Breast epithelium (tissue), 4 donors: Measurements from ENCODE around the gene CABLES2. TPM values are rescaled to one million over a fixed set of nuclear protein-coding genes. Genes with fewer than 3 reads are reported as not detected.
"Not testable (repeated sequence)": the region's sequence is repeated elsewhere in the genome, so short reads cannot be mapped to it uniquely, and the experiment has no call there.

Experiments used
- DNase-seq, 2 donors: peaks; one replicate each; pipeline ENCODE4 v3.0.0-alpha.2; 2019; ENCODE audit warnings: low spot score in 2 of 2
- H3K27ac ChIP-seq, 2 donors: fragments of 200-600 bp; sonication (generic) in 1 of 2; one replicate each; pipeline ENCODE4 v1.5.1; 2016 to 2019; ENCODE audit warnings: mild to moderate bottlenecking in 1 of 2
- H3K27me3 ChIP-seq, 2 donors: fragments of 200-600 bp; sonication (generic) in 1 of 2; one replicate each; pipeline versions ENCODE4 v1.5.1 to v1.6.0; 2017 to 2019; ENCODE audit warnings: control low read depth in 1 of 2, mild to moderate bottlenecking in 1 of 2
- H3K36me3 ChIP-seq: fragments of 200-600 bp; one replicate; pipeline ENCODE4 v1.5.1; 2019
- H3K4me1 ChIP-seq, 2 donors: fragments of 200-600 bp; sonication (generic); one replicate each; pipeline ENCODE4 v1.5.1; 2016 to 2019; ENCODE audit warnings: control low read depth in 1 of 2
- H3K4me3 ChIP-seq, 3 donors: fragments of 200-600 bp; sonication (generic); 1 replicate in 2 of 3; 2 replicates in 1 of 3; pipeline ENCODE4 v1.5.1; 2016 to 2019; ENCODE audit warnings: mild to moderate bottlenecking in 3 of 3, moderate library complexity in 2 of 3
- H3K9me3 ChIP-seq, 2 donors: fragments of 200-600 bp; sonication (generic) in 1 of 2; one replicate each; pipeline ENCODE4 v1.5.1; 2016 to 2019; ENCODE audit warnings: control low read depth in 1 of 2
- POLR2A ChIP-seq: fragments of 450-650 bp; IDR thresholded peaks from one replicate; pipeline ENCODE4 v1.6.1; 2016; ENCODE audit warnings: antibody characterized with exemption, mild to moderate bottlenecking, moderate library complexity
- POLR2AphosphoS5 ChIP-seq, 3 donors: sonication (generic); formaldehyde crosslinking; IDR thresholded peaks; one replicate each; pipeline ENCODE4 v1.6.1; 2017; ENCODE audit warnings: antibody characterized with exemption in 3 of 3
- intact Hi-C: fragments of 100-400 bp; cut with DNase I; formaldehyde crosslinking; loops from one replicate; pipeline ENCODE4 v1.15.1; 2023; ENCODE audit warnings: low total_unique reads
- total RNA-seq, 3 donors: library from RNA; depleted of rRNA; stranded (reverse); fragments of >200 nt; gene quantifications; one replicate each; pipeline ENCODE4 v1.1.0, GENCODE V29; 2016
- TF ChIP-seq, protein P1 (sequence below), 3 donors: fragments of 450-650 bp; IDR thresholded peaks; one replicate each; pipeline ENCODE4 v1.5.1; 2016 to 2017; ENCODE audit warnings: antibody characterized with exemption in 3 of 3, mild to moderate bottlenecking in 3 of 3, moderate library complexity in 3 of 3

Gene CABLES2
- total RNA-seq, 3 donors from 2014 or later: 1.8 to 3.2 (median 2.9) TPM

- H3K9me3 ChIP-seq: no peaks in the 10 kb centered on the region
- no peaks in the 10 kb centered on the region for H3K27me3 ChIP-seq
- no peaks in the 10 kb centered on the region for H3K36me3 ChIP-seq
- TF ChIP-seq, protein P1, sequence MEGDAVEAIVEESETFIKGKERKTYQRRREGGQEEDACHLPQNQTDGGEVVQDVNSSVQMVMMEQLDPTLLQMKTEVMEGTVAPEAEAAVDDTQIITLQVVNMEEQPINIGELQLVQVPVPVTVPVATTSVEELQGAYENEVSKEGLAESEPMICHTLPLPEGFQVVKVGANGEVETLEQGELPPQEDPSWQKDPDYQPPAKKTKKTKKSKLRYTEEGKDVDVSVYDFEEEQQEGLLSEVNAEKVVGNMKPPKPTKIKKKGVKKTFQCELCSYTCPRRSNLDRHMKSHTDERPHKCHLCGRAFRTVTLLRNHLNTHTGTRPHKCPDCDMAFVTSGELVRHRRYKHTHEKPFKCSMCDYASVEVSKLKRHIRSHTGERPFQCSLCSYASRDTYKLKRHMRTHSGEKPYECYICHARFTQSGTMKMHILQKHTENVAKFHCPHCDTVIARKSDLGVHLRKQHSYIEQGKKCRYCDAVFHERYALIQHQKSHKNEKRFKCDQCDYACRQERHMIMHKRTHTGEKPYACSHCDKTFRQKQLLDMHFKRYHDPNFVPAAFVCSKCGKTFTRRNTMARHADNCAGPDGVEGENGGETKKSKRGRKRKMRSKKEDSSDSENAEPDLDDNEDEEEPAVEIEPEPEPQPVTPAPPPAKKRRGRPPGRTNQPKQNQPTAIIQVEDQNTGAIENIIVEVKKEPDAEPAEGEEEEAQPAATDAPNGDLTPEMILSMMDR (IDR thresholded peaks at IDR 0.05): peak in 2 of 3 donors; percentile 20 to 21
- TF ChIP-seq POLR2AphosphoS5 (IDR thresholded peaks at IDR 0.05): no peak
- H3K27ac ChIP-seq: peak overlapping the region; percentile 65 to 84
- intact Hi-C loops: loop anchor here (5.0 kb wide), 1 partner anchor 64 kb away; no protein-coding TSS in a partner anchor
- no peak overlapping the region for H3K4me3 ChIP-seq
- H3K4me1 ChIP-seq: peaks cover 0 to 11% of the 10 kb centered on the region in 2 donors
- DNase-seq: no peak
Measured at GRCh38 chr20:62376112-62377063, 30.7 kb downstream of the CABLES2 start.

GRCh38 chr20:62374331-62375152 lies 32.5 kb downstream of the CABLES2 start:
- Histone ChIP-seq H3K4me3 (no peak overlapping the region), H3K27me3 (no peaks in the 10 kb centered on the region), H3K36me3 (no peaks in the 10 kb centered on the region), H3K27ac (peak overlapping the region in 1 of 2 donors; percentile 63), H3K4me1 (peaks cover 8 to 19% of the 10 kb centered on the region in 2 donors), H3K9me3 (no peaks in the 10 kb centered on the region)
- intact Hi-C loops: loop anchor here (5.0 kb wide), 1 partner anchor 62 kb away; no protein-coding TSS in a partner anchor
- DNase-seq: no peak
- TF ChIP-seq POLR2AphosphoS5 (IDR thresholded peaks at IDR 0.05) (no peak), POLR2A (no peak)
- TF ChIP-seq, protein P1 (IDR thresholded peaks at IDR 0.05): no peak

DNA sequence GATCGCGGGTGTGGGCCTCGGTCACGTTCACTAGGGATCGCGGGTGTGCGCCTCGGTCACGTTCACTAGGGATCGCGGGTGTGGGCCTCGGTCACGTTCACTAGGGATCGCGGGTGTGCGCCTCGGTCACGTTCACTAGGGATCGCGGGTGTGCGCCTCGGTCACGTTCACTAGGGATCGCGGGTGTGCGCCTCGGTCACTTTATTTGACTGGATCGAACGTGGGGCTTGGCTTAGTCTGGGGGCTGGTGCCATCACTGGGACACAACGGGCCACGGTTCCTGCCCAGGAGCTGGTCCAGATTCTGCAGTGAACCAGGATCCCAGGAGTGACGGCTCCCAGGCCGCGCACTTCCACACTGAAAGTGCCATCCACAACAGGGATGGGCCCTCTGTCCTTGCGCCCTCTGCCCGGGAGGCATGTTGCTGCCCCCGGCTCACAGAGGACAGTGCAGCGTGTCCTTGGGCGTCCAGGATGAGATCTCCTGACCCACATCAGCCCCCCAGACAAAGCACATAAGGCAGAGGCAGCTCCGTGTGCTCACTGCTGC lies 33.4 kb downstream of the CABLES2 start:
- H3K4me3 ChIP-seq, DNase-seq, H3K9me3 ChIP-seq, H3K36me3 ChIP-seq, intact Hi-C loops, H3K27me3 ChIP-seq: not testable (repeated sequence)
- peak overlapping the region in 1 of 2 donors; percentile 63 for H3K27ac ChIP-seq
- peaks cover 16 to 25% of the 10 kb centered on the region in 2 donors for H3K4me1 ChIP-seq

- Histone ChIP-seq H3K4me3 (no peak overlapping the region), H3K36me3 (no peaks in the 10 kb centered on the region), H3K9me3 (no peaks in the 10 kb centered on the region), H3K27me3 (no peaks in the 10 kb centered on the region), H3K4me1 (peaks cover 29 to 36% of the 10 kb centered on the region in 2 donors), H3K27ac (peak overlapping the region in 1 of 2 donors; percentile 19)
- intact Hi-C loops: no loop called here
- no peak for DNase-seq
- TF ChIP-seq, protein P1 (IDR thresholded peaks at IDR 0.05): no peak
- TF ChIP-seq POLR2A (no peak), POLR2AphosphoS5 (IDR thresholded peaks at IDR 0.05) (no peak)
Measured at GRCh38 chr20:62372042-62372993, 34.8 kb downstream of the CABLES2 start.
